Memory B cell (primary cell): ENCODE data around the gene MPEG1.

ENCODE experiments used
- ATAC-seq: fragments of 150-1000 bp; cut with Tn5 transposase; 2 replicates; pipeline ENCODE4 v1.10.0; 2021; ENCODE audit warnings: low read depth, mild to moderate bottlenecking, moderate library complexity
- DNase-seq, 2 donors: peaks; one replicate each; pipeline ENCODE4 v3.0.0; 2022; ENCODE audit warnings: low spot score in 2 of 2
- H3K27ac Mint-ChIP-seq: one replicate; pipeline ENCODE4 v1.8.0; 2022; ENCODE audit warnings: mild to moderate bottlenecking, moderate library complexity, mixed read lengths
- H3K27me3 Mint-ChIP-seq: one replicate; pipeline ENCODE4 v1.8.0; 2022; ENCODE audit warnings: mixed read lengths
- H3K36me3 Mint-ChIP-seq: one replicate; pipeline ENCODE4 v1.8.0; 2022; ENCODE audit warnings: mild to moderate bottlenecking, mixed read lengths
- H3K4me1 Mint-ChIP-seq: one replicate; pipeline ENCODE4 v1.8.0; 2022; ENCODE audit warnings: mixed read lengths
- H3K4me3 Mint-ChIP-seq: one replicate; pipeline ENCODE4 v1.8.0; 2022; ENCODE audit warnings: mild to moderate bottlenecking, moderate library complexity, mixed read lengths
- H3K9me3 Mint-ChIP-seq: one replicate; pipeline ENCODE4 v1.8.0; 2022; ENCODE audit warnings: mixed read lengths

Gene MPEG1

GRCh38 chr11:59212744-59213631, at the start of gene MPEG1:
MPEG1 (minus strand) TSS chr11:59212927; CDS start chr11:59212865, 62 bp downstream.
- Mint-ChIP-seq H3K27me3 (no peaks in the 10 kb centered on the region), H3K4me1 (peaks cover 41% of the 10 kb centered on the region), H3K9me3 (peaks cover 2% of the 10 kb centered on the region), H3K36me3 (peaks cover 19% of the 10 kb centered on the region), H3K4me3 (peak within 1 kb of the TSS; percentile 92), H3K27ac (peak within 1 kb of the TSS; percentile 96)
- peak; percentile 34 to 48 for DNase-seq
- peak; percentile 34 for ATAC-seq

GRCh38 chr11:59262177-59262818, 49.6 kb upstream of the MPEG1 start:
- no peaks in the 10 kb centered on the region for H3K27me3 Mint-ChIP-seq
- no peak overlapping the region for H3K4me3 Mint-ChIP-seq
- H3K27ac Mint-ChIP-seq: no peak overlapping the region
- no peaks in the 10 kb centered on the region for H3K9me3 Mint-ChIP-seq
- ATAC-seq (no peak), DNase-seq (no peak)
- H3K36me3 Mint-ChIP-seq: no peaks in the 10 kb centered on the region
- H3K4me1 Mint-ChIP-seq: peaks cover 32% of the 10 kb centered on the region

GRCh38 chr11:59261150-59261549, 48.4 kb upstream of the MPEG1 start:
- Mint-ChIP-seq H3K9me3 (no peaks in the 10 kb centered on the region), H3K36me3 (no peaks in the 10 kb centered on the region), H3K27me3 (no peaks in the 10 kb centered on the region), H3K4me3 (no peak overlapping the region), H3K4me1 (peaks cover 27% of the 10 kb centered on the region), H3K27ac (no peak overlapping the region)
- no peak for ATAC-seq
- DNase-seq: no peak

DNA sequence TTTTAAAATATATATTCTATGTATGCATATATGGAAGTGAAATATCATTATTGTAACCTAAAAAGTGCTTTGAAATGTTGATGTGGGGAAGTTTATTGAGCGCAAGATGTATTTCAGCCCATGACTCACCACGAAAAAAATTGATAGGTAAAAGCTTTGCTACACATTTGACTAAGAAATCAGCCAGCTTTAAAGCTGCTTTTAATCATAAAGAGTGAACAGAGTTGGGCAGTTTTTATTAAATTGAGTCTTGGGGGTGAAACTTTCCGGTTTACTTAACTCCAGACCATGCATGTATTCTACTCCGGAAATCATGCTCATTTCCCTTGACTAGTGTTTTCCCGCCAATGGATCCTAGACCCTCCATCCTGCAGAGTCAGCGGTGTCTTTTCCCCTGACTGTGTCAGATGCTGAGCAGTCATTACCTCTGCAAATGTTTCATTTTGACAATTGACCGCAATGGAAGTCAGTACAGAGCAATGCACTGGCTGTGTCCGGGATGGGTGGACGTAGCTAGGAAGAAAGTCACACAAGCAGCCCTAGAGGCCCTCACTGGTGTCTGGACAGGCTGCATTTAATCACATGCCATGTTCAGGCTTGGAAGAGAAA, 47.2 kb upstream of the MPEG1 start:
- H3K27ac Mint-ChIP-seq: peak overlapping the region; percentile 62
- peaks cover 29% of the 10 kb centered on the region for H3K4me1 Mint-ChIP-seq
- ATAC-seq: no peak

GRCh38 chr11:59259047-59259446, 46.3 kb upstream of the MPEG1 start:
- ATAC-seq (no peak), DNase-seq (no peak)
- Mint-ChIP-seq H3K9me3 (no peaks in the 10 kb centered on the region), H3K27me3 (no peaks in the 10 kb centered on the region), H3K27ac (peak overlapping the region; percentile 62), H3K4me3 (no peak overlapping the region), H3K4me1 (peaks cover 34% of the 10 kb centered on the region), H3K36me3 (no peaks in the 10 kb centered on the region)

More for the DNA sequence above, 47.2 kb upstream of the MPEG1 start:
- Mint-ChIP-seq H3K36me3 (no peaks in the 10 kb centered on the region), H3K4me3 (no peak overlapping the region), H3K9me3 (no peaks in the 10 kb centered on the region), H3K27me3 (no peaks in the 10 kb centered on the region)
- no peak for DNase-seq

- Mint-ChIP-seq H3K9me3 (no peaks in the 10 kb centered on the region), H3K4me1 (peaks cover 25% of the 10 kb centered on the region), H3K27ac (no peak overlapping the region), H3K27me3 (no peaks in the 10 kb centered on the region), H3K4me3 (no peak overlapping the region), H3K36me3 (no peaks in the 10 kb centered on the region)
- DNase-seq (no peak), ATAC-seq (no peak)
Observed at GRCh38 chr11:59255281-59255680, 42.6 kb upstream of the MPEG1 start.

- Mint-ChIP-seq H3K36me3 (no peaks in the 10 kb centered on the region), H3K27me3 (no peaks in the 10 kb centered on the region), H3K9me3 (no peaks in the 10 kb centered on the region), H3K27ac (peak overlapping the region; percentile 26), H3K4me3 (no peak overlapping the region), H3K4me1 (peaks cover 16% of the 10 kb centered on the region)
- DNase-seq (no peak), ATAC-seq (no peak)
Observed at GRCh38 chr11:59254286-59254685, 41.6 kb upstream of the MPEG1 start.

DNA sequence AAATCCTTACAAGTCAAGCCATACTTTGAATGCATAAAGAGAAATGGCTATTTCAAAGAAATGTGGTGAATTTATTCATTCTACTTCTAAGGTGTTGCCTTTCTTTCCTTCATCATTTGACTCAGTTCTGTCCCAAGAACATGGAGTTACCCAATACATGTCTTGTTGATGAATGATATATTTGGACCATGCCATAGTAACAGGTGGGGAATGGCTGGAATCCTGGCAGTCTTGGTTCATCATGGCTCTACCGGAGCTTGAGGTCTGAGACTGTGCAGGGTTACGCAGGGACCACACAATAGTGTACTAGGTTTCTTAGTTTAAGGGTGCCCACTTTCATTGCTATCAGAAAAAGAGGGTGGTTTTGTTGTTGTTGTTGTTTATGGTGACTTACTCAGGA, 40.3 kb upstream of the MPEG1 start:
- no peaks in the 10 kb centered on the region for H3K9me3 Mint-ChIP-seq
- no peak overlapping the region for H3K4me3 Mint-ChIP-seq
- H3K27ac Mint-ChIP-seq: no peak overlapping the region
- no peak for ATAC-seq
- no peaks in the 10 kb centered on the region for H3K27me3 Mint-ChIP-seq
- peaks cover 15% of the 10 kb centered on the region for H3K4me1 Mint-ChIP-seq
- H3K36me3 Mint-ChIP-seq: no peaks in the 10 kb centered on the region
- no peak for DNase-seq

- ATAC-seq (no peak), DNase-seq (no peak)
- Mint-ChIP-seq H3K36me3 (no peaks in the 10 kb centered on the region), H3K27me3 (no peaks in the 10 kb centered on the region), H3K27ac (no peak overlapping the region), H3K9me3 (peaks cover 2% of the 10 kb centered on the region), H3K4me3 (no peak overlapping the region), H3K4me1 (peaks cover 11% of the 10 kb centered on the region)
Observed at GRCh38 chr11:59249535-59249934, 36.8 kb upstream of the MPEG1 start.

DNA sequence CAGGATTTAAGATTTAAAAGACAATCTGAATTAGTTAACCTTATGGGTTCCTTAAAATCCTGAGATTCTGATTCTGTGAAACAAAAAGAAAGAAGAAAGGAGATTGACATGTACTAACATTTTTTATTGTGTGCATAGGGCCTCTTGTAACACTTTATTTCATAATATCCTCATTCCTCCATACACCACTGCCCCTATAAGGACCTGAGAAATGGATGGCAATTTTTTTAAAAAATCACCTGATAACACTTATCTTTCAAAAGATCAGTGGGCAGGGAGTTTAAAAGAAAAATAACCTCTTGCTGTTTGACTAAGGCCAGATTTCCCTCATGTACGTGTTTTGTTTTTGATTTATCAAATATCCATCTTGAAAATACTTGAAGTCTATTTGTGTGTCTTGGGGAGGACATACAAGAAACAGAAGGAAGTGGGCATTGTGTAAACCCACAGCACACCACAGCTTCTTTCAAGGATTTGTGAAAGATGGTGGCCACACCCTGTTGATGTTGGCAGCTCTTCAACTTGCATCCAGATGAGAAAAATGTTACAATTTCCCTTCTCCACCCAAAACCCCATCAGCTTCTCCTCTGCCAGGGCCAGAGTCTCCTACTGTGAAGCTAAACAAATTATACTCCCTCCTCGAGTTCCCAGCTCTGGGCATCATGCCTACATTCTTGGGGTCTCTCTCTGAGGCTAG, 35.0 kb upstream of the MPEG1 start:
- ATAC-seq (no peak), DNase-seq (no peak)
- Mint-ChIP-seq H3K9me3 (peaks cover 2% of the 10 kb centered on the region), H3K27me3 (no peaks in the 10 kb centered on the region), H3K27ac (no peak overlapping the region), H3K4me1 (peaks cover 4% of the 10 kb centered on the region), H3K4me3 (no peak overlapping the region), H3K36me3 (no peaks in the 10 kb centered on the region)

GRCh38 chr11:59243633-59244032, 30.9 kb upstream of the MPEG1 start:
- DNase-seq: no peak
- H3K27ac Mint-ChIP-seq: no peak overlapping the region
- H3K9me3 Mint-ChIP-seq: peaks cover 14% of the 10 kb centered on the region
- H3K4me1 Mint-ChIP-seq: peaks cover 4% of the 10 kb centered on the region
- no peaks in the 10 kb centered on the region for H3K27me3 Mint-ChIP-seq
- peaks cover 3% of the 10 kb centered on the region for H3K36me3 Mint-ChIP-seq
- ATAC-seq: no peak
- H3K4me3 Mint-ChIP-seq: no peak overlapping the region

DNA sequence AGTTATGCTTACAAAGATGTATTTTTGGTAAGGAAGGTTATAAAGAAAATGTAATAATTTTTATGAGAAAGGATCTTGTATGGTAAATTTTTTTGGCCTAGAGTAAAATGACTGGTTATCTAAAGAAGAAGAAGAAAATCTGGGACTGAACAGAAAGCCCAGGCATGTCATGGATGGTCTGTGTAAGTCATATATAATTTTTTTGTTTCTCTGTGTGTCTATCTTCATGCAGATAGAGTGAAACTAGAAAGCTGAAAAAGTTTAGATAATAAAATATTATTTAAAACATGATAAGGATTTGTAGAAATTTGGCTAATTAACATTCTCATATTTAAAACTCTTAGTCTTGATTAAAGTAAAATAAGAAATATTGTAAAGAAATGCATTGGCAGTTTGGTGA, 27.6 kb upstream of the MPEG1 start:
- Mint-ChIP-seq H3K27ac (no peak overlapping the region), H3K4me1 (no peaks in the 10 kb centered on the region), H3K36me3 (peaks cover 8% of the 10 kb centered on the region), H3K4me3 (no peak overlapping the region), H3K9me3 (peaks cover 23% of the 10 kb centered on the region), H3K27me3 (no peaks in the 10 kb centered on the region)
- ATAC-seq (no peak), DNase-seq (no peak)

DNA sequence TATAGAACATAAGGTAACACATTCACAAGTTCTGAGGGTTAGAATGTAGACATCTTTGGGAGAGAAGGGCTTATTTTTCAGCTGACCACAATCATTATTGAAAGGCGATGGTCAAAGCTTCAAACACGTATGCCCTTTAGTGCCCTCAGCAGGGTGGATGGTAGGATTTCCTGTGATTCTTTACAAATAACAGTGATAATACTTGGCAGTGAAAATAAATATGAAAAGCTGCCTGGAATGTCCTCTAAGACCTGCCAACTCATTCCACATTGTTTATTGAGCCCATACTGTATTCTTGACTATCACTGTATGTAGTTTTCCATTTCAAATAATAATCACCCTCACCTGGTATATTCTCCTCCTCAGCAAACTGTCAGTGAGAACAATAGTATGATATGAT, 13.7 kb upstream of the MPEG1 start:
- no peak for ATAC-seq
- no peak for DNase-seq
- Mint-ChIP-seq H3K36me3 (peaks cover 3% of the 10 kb centered on the region), H3K27me3 (no peaks in the 10 kb centered on the region), H3K4me3 (no peak overlapping the region), H3K4me1 (peaks cover 15% of the 10 kb centered on the region), H3K27ac (no peak overlapping the region), H3K9me3 (peaks cover 4% of the 10 kb centered on the region)

GRCh38 chr11:59225017-59225416, 12.3 kb upstream of the MPEG1 start:
- Mint-ChIP-seq H3K36me3 (no peaks in the 10 kb centered on the region), H3K27ac (peak overlapping the region; percentile 59)

More at GRCh38 chr11:59225017-59225416, 12.3 kb upstream of the MPEG1 start:
- no peak overlapping the region for H3K4me3 Mint-ChIP-seq
- H3K4me1 Mint-ChIP-seq: peaks cover 20% of the 10 kb centered on the region
- DNase-seq (no peak), ATAC-seq (no peak)
- no peaks in the 10 kb centered on the region for H3K27me3 Mint-ChIP-seq
- H3K9me3 Mint-ChIP-seq: no peaks in the 10 kb centered on the region
